Liver (tissue), 3 donors: ENCODE results near the gene C14orf132.

Source experiments
- EGR1 ChIP-seq, 2 donors: IDR thresholded peaks; 2 replicates each; pipeline ENCODE4 v1.6.1; 2016 to 2018; ENCODE audit warnings: antibody characterized with exemption in 2 of 2, low read depth in 2 of 2
- GABPA ChIP-seq, 2 donors: IDR thresholded peaks in 1 of 2; conservative IDR thresholded peaks in 1 of 2; 2 replicates each; pipeline ENCODE4 v1.6.1; 2016; ENCODE audit warnings: antibody characterized with exemption in 2 of 2, mild to moderate bottlenecking in 1 of 2, moderate library complexity in 1 of 2
- HNF4A ChIP-seq, 2 donors: conservative IDR thresholded peaks; 2 replicates each; pipeline ENCODE4 v1.6.1; 2016; ENCODE audit warnings: antibody characterized with exemption in 2 of 2, mild to moderate bottlenecking in 2 of 2
- RAD21 ChIP-seq, 2 donors: IDR thresholded peaks; 2 replicates each; pipeline ENCODE4 v1.6.1; 2016; ENCODE audit warnings: antibody characterized with exemption in 2 of 2, mild to moderate bottlenecking in 2 of 2
- RXRA ChIP-seq, 2 donors: IDR thresholded peaks; 2 replicates each; pipeline ENCODE4 v1.6.1; 2017 to 2018; ENCODE audit warnings: antibody characterized with exemption in 2 of 2, mild to moderate bottlenecking in 1 of 2
- SP1 ChIP-seq: IDR thresholded peaks from 2 replicates; pipeline ENCODE4 v1.6.1; 2018; ENCODE audit warnings: antibody characterized with exemption, mild to moderate bottlenecking
- TAF1 ChIP-seq: conservative IDR thresholded peaks from 2 replicates; pipeline ENCODE4 v1.6.1; 2016; ENCODE audit warnings: antibody characterized with exemption, mild to moderate bottlenecking
- YY1 ChIP-seq: IDR thresholded peaks from 2 replicates; pipeline ENCODE4 v1.6.1; 2016; ENCODE audit warnings: antibody characterized with exemption, mild to moderate bottlenecking
- TF ChIP-seq, protein P1 (sequence below): fragments of 150-350 bp; IDR thresholded peaks from 2 replicates; pipeline ENCODE4 v1.5.1; 2017; ENCODE audit warnings: improper control_type of control experiment, low read depth, low read length; ENCODE audit not compliant: missing input control
- TF ChIP-seq, protein P2 (sequence below): IDR thresholded peaks from 2 replicates; pipeline ENCODE4 v1.6.1; 2016; ENCODE audit warnings: antibody characterized with exemption
- TF ChIP-seq, protein P3 (sequence below): IDR thresholded peaks from 2 replicates; pipeline ENCODE4 v1.6.1; 2016; ENCODE audit warnings: antibody characterized with exemption
- TF ChIP-seq, protein P4 (sequence below): IDR thresholded peaks from 2 replicates; pipeline ENCODE4 v1.6.1; 2016; ENCODE audit warnings: antibody characterized with exemption
- TF ChIP-seq, protein P5 (sequence below): IDR thresholded peaks from 2 replicates; pipeline ENCODE4 v1.6.1; 2016; ENCODE audit warnings: antibody characterized with exemption, mild to moderate bottlenecking
- donor health status: healthy.
- donor health status: healthy.

DNA sequence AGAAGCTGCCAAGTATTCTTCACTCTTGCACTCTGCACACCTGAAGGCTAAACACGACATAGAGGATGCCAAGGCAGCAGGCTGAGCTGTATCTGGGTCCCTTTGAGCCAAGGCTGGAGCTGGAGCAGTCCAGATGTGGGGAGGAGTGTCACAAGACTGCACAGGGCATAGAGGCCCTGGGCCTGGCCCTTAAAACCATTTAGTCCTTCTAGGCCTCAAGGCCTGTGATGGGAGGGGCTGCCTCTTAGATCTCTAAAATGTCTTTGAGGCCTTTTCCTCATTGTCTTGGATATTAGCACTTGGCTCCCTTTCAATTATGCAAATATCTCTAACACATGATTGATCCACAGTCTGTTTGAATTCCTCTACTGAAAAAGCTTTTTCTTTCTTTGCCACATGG lies 28.0 kb upstream of the C14orf132 start:
- TF ChIP-seq, protein P1, sequence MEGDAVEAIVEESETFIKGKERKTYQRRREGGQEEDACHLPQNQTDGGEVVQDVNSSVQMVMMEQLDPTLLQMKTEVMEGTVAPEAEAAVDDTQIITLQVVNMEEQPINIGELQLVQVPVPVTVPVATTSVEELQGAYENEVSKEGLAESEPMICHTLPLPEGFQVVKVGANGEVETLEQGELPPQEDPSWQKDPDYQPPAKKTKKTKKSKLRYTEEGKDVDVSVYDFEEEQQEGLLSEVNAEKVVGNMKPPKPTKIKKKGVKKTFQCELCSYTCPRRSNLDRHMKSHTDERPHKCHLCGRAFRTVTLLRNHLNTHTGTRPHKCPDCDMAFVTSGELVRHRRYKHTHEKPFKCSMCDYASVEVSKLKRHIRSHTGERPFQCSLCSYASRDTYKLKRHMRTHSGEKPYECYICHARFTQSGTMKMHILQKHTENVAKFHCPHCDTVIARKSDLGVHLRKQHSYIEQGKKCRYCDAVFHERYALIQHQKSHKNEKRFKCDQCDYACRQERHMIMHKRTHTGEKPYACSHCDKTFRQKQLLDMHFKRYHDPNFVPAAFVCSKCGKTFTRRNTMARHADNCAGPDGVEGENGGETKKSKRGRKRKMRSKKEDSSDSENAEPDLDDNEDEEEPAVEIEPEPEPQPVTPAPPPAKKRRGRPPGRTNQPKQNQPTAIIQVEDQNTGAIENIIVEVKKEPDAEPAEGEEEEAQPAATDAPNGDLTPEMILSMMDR: no peak
- no peak for TF ChIP-seq GABPA (IDR thresholded peaks at IDR 0.05 in 1 of 2, conservative IDR thresholded peaks at IDR 0.05 in 1 of 2)
- TF ChIP-seq RXRA (IDR thresholded peaks at IDR 0.05): no peak
- no peak for TF ChIP-seq RAD21 (IDR thresholded peaks at IDR 0.05)
- TF ChIP-seq TAF1: no peak
- no peak for TF ChIP-seq YY1
- TF ChIP-seq, protein P2, sequence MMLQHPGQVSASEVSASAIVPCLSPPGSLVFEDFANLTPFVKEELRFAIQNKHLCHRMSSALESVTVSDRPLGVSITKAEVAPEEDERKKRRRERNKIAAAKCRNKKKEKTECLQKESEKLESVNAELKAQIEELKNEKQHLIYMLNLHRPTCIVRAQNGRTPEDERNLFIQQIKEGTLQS: no peak
- no peak for TF ChIP-seq EGR1 (IDR thresholded peaks at IDR 0.05; ENCODE audit: low read depth in 2 of 2)
- TF ChIP-seq, protein P3, sequence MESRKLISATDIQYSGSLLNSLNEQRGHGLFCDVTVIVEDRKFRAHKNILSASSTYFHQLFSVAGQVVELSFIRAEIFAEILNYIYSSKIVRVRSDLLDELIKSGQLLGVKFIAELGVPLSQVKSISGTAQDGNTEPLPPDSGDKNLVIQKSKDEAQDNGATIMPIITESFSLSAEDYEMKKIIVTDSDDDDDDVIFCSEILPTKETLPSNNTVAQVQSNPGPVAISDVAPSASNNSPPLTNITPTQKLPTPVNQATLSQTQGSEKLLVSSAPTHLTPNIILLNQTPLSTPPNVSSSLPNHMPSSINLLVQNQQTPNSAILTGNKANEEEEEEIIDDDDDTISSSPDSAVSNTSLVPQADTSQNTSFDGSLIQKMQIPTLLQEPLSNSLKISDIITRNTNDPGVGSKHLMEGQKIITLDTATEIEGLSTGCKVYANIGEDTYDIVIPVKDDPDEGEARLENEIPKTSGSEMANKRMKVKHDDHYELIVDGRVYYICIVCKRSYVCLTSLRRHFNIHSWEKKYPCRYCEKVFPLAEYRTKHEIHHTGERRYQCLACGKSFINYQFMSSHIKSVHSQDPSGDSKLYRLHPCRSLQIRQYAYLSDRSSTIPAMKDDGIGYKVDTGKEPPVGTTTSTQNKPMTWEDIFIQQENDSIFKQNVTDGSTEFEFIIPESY: no peak
- TF ChIP-seq, protein P4, sequence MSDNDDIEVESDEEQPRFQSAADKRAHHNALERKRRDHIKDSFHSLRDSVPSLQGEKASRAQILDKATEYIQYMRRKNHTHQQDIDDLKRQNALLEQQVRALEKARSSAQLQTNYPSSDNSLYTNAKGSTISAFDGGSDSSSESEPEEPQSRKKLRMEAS: no peak
- no peak for TF ChIP-seq SP1
- TF ChIP-seq, protein P5, sequence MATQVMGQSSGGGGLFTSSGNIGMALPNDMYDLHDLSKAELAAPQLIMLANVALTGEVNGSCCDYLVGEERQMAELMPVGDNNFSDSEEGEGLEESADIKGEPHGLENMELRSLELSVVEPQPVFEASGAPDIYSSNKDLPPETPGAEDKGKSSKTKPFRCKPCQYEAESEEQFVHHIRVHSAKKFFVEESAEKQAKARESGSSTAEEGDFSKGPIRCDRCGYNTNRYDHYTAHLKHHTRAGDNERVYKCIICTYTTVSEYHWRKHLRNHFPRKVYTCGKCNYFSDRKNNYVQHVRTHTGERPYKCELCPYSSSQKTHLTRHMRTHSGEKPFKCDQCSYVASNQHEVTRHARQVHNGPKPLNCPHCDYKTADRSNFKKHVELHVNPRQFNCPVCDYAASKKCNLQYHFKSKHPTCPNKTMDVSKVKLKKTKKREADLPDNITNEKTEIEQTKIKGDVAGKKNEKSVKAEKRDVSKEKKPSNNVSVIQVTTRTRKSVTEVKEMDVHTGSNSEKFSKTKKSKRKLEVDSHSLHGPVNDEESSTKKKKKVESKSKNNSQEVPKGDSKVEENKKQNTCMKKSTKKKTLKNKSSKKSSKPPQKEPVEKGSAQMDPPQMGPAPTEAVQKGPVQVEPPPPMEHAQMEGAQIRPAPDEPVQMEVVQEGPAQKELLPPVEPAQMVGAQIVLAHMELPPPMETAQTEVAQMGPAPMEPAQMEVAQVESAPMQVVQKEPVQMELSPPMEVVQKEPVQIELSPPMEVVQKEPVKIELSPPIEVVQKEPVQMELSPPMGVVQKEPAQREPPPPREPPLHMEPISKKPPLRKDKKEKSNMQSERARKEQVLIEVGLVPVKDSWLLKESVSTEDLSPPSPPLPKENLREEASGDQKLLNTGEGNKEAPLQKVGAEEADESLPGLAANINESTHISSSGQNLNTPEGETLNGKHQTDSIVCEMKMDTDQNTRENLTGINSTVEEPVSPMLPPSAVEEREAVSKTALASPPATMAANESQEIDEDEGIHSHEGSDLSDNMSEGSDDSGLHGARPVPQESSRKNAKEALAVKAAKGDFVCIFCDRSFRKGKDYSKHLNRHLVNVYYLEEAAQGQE: no peak
- no peak for TF ChIP-seq HNF4A (conservative IDR thresholded peaks at IDR 0.05)
